ENCODE results near the gene ANKMY1.

DNA sequence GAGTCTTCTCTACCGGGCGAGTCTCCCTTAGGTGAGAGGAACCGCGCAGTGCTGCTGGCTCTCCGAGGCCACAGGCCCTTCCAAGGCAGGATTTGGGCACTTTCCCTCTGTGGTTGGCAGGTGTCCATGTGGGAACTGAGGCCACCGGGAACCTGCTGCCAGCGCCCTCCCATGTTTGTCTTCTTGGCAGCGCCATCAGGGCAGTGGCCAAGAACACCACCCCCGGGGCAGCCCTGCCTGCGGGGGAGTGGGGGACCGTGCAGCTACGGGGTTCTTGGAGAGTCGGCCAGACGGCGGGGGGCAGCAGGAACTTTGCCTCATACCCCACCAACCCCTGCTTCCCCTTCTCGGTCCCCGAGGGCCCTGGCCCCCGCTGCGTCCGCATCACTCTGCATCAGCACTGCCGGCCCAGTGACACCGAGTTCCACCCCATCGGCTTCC lies 38.7 kb upstream of the ANKMY1 start:
- TF ChIP-seq CTCF (IDR thresholded peaks at IDR 0.05): no peak
- TF ChIP-seq POLR2A (IDR thresholded peaks at IDR 0.05): no peak
